AG09319 (cell line): Measurements from ENCODE around the gene NAA60.
A peak's percentile ranks its signal among the peaks of the same experiment; 100 is the strongest.

ENCODE experiments used
- DNase-seq: peaks from one replicate; pipeline ENCODE4 v3.0.0-alpha.2; 2010; ENCODE audit warnings: low read depth; ENCODE audit errors: extremely low read depth
- CTCF ChIP-seq: IDR thresholded peaks from 2 replicates; pipeline ENCODE4 v1.5.1; 2011; ENCODE audit warnings: low read depth, mild to moderate bottlenecking, inconsistent platforms, low read length, moderate library complexity

NAA60 gene

GRCh38 chr16:3443108-3444031 lies at the start of gene NAA60, which contains the start of gene ZNF597:
Gene NAA60 (plus strand): TSS chr16:3443680. CDS start chr16:3476228, 32,548 bp downstream.
Gene ZNF597 (minus strand): TSS chr16:3443504. CDS start chr16:3443153, 351 bp downstream.
- no peak for TF ChIP-seq CTCF
- DNase-seq = peak; percentile 79

- DNase-seq = no peak
- TF ChIP-seq CTCF = no peak
These were observed 43.1 kb upstream of the NAA60 start for GRCh38 chr16:3400446-3400778.

DNA sequence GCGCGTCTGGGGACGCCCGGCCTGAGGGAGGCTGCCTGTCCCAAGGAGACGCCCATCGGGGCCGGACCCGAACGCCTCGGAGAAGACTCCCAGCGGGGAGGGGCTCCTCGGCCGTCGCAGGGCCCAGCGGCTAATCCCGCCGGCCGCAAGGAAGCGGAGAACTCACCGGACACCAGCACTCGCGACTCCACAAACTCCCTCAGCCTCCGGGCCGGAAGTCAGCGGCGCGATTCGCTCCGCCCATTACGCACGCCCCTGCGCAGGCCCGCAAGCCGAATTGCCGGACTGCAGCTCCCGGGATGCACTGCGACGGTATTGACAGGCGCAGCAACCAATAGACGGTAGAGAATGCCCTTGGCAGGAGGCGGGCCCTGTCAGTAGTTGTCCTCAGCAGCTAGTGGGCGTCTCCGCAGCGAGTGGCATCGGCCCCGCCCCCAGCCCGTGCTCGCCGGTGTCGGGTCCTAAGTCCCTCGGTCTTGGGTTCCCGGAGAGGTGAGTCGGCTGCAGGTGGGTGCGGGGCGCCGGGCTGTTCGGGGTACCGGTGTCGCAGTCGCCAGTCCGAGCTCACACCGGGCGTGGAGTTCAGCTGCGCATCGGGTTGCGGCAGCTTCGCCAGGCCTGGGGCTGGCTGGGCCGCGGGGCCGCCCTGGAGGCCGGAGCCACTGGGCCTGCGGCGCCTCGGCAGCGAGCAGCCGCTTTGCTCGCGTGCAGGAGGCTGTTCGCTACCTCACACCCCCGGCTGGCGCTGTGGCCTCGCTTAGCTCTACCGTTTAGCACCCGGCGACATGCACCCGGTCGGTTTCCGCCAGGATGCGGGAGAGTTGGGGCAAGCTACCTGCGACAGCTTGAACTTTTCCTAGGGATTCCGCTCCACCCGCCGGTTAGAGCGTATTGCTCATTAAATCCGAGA lies 42.4 kb upstream of the NAA60 start, which contains the start of the genes ZNF174 and ZSCAN32:
Gene ZNF174, plus strand, starts transcription at position 437 of the 910 bp plus-strand sequence. CDS start 790 bp downstream, outside the sequence.
Gene ZSCAN32, minus strand, starts transcription at position 226 of the 910 bp plus-strand sequence. CDS start 3,447 bp downstream, outside the sequence.
- no peak for TF ChIP-seq CTCF
- DNase-seq = peak; percentile 99

GRCh38 chr16:3401719-3402397 lies 41.6 kb upstream of the NAA60 start:
- DNase-seq = no peak
- no peak for TF ChIP-seq CTCF

DNA sequence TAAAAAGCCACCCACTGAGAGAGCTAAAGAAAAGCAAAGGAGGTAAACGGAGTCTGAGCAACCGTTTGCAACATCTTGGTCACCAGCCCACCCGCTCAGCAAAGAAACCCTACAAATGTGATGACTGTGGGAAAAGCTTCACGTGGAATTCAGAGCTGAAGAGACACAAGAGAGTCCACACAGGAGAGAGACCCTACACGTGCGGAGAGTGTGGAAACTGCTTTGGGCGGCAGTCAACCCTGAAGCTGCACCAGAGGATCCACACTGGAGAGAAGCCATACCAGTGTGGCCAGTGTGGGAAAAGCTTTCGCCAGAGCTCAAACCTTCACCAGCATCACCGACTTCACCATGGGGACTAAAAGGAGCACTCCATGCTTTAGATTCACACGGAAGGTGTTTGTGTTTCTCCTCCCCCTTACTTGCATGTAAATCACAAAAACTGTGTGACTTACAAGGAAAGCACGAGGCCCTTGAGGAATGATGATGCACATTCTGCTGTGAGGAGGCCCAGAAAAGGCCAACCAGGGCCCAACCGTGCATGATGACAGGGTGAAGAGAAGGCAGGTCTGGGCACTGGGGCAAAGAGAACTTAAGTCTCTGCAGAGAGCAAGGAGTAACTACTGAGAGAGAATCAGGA lies 34.8 kb upstream of the NAA60 start:
- no peak for DNase-seq
- TF ChIP-seq CTCF = no peak

GRCh38 chr16:3413730-3414379 lies 29.6 kb upstream of the NAA60 start:
- DNase-seq = no peak
- no peak for TF ChIP-seq CTCF
